H9 (cell line): ENCODE data around the gene EHF. TPM values are rescaled to one million over a fixed set of nuclear protein-coding genes. Genes with fewer than 3 reads are reported as not detected.

Experiments used
- DNase-seq: peaks from one replicate; pipeline ENCODE4 v3.0.0-alpha.2; 2017
- H2AFZ ChIP-seq: one replicate; pipeline ENCODE4 v1.6.1; 2013; ENCODE audit warnings: mild to moderate bottlenecking, low read length, control low read depth, moderate library complexity
- H2AK5ac ChIP-seq: 2 replicates; pipeline ENCODE4 v1.6.1; 2013; ENCODE audit warnings: low read length, control low read depth, mixed read lengths; ENCODE audit not compliant: insufficient read length
- H2BK120ac ChIP-seq: one replicate; pipeline ENCODE4 v1.6.1; 2013; ENCODE audit warnings: low read depth, mild to moderate bottlenecking, low read length, control low read depth, inconsistent platforms; ENCODE audit not compliant: poor library complexity, severe bottlenecking
- H2BK12ac ChIP-seq: 2 replicates; pipeline ENCODE4 v1.6.1; 2013; ENCODE audit warnings: low read length, control low read depth, mixed read lengths, low read depth; ENCODE audit not compliant: insufficient read length
- H2BK15ac ChIP-seq: 2 replicates; pipeline ENCODE4 v1.6.1; 2013; ENCODE audit warnings: low read depth, low read length, control low read depth
- H2BK20ac ChIP-seq: one replicate; pipeline ENCODE4 v1.6.1; 2013; ENCODE audit warnings: low read depth, mild to moderate bottlenecking, low read length, control low read depth, inconsistent platforms; ENCODE audit not compliant: poor library complexity, severe bottlenecking
- H2BK5ac ChIP-seq: 2 replicates; pipeline ENCODE4 v1.6.1; 2013; ENCODE audit warnings: low read length, control low read depth, mixed read lengths; ENCODE audit not compliant: insufficient read length
- H3K14ac ChIP-seq: 2 replicates; pipeline ENCODE4 v1.6.1; 2013; ENCODE audit warnings: low read length, control low read depth; ENCODE audit not compliant: insufficient read depth
- H3K18ac ChIP-seq: 2 replicates; pipeline ENCODE4 v1.6.1; 2013; ENCODE audit warnings: low read depth, mild to moderate bottlenecking, mixed read lengths, low read length, control low read depth; ENCODE audit not compliant: insufficient read length
- H3K23ac ChIP-seq: 2 replicates; pipeline ENCODE4 v1.6.1; 2013; ENCODE audit warnings: low read length, control low read depth, mixed read lengths, low read depth; ENCODE audit not compliant: insufficient read length
- H3K23me2 ChIP-seq: 2 replicates; pipeline ENCODE4 v1.6.1; 2013; ENCODE audit warnings: low read depth, mild to moderate bottlenecking, mixed read lengths, low read length, control low read depth; ENCODE audit not compliant: insufficient read length, poor library complexity, severe bottlenecking
- H3K27ac ChIP-seq: 2 replicates; pipeline ENCODE4 v1.5.1; 2013; ENCODE audit warnings: low read length, control low read depth, mixed read lengths, low read depth; ENCODE audit not compliant: insufficient read length
- H3K27me3 ChIP-seq: 2 replicates; pipeline ENCODE4 v1.6.1; 2013; ENCODE audit warnings: low read length, control low read depth, inconsistent platforms; ENCODE audit not compliant: insufficient read depth
- H3K4ac ChIP-seq: 2 replicates; pipeline ENCODE4 v1.6.1; 2013; ENCODE audit warnings: low read depth, mild to moderate bottlenecking, control low read depth, inconsistent platforms, low read length, moderate library complexity
- H3K4me1 ChIP-seq: 2 replicates; pipeline ENCODE4 v1.6.1; 2013; ENCODE audit warnings: low read length, control low read depth, inconsistent platforms; ENCODE audit not compliant: insufficient read depth
- H3K4me2 ChIP-seq: 2 replicates; pipeline ENCODE4 v1.6.1; 2013; ENCODE audit warnings: low read length, control low read depth, mixed read lengths; ENCODE audit not compliant: insufficient read length, insufficient read depth
- H3K56ac ChIP-seq: 2 replicates; pipeline ENCODE4 v1.6.1; 2013; ENCODE audit warnings: low read depth, mild to moderate bottlenecking, mixed read lengths, low read length, control low read depth; ENCODE audit not compliant: insufficient read length
- H3K79me1 ChIP-seq: 2 replicates; pipeline ENCODE4 v1.6.1; 2013; ENCODE audit warnings: low read depth, mild to moderate bottlenecking, moderate library complexity, low read length, control low read depth, inconsistent platforms; ENCODE audit not compliant: insufficient read depth, poor library complexity, severe bottlenecking
- H3K79me2 ChIP-seq: 2 replicates; pipeline ENCODE4 v1.6.1; 2013; ENCODE audit warnings: low read length, control low read depth, inconsistent platforms; ENCODE audit not compliant: insufficient read depth
- H3K9ac ChIP-seq: 2 replicates; pipeline ENCODE4 v1.6.1; 2013; ENCODE audit warnings: low read length, control low read depth, mixed read lengths; ENCODE audit not compliant: insufficient read length; ENCODE audit errors: extremely low read depth
- H3K9me3 ChIP-seq: one replicate; pipeline ENCODE4 v1.6.1; 2013; ENCODE audit warnings: low read depth, low read length, inconsistent platforms; ENCODE audit not compliant: control insufficient read depth
- H3T11ph ChIP-seq: one replicate; pipeline ENCODE4 v1.6.1; 2013; ENCODE audit warnings: mild to moderate bottlenecking, low read length, control low read depth, inconsistent platforms
- H4K20me1 ChIP-seq: one replicate; pipeline ENCODE4 v1.6.1; 2013; ENCODE audit not compliant: control insufficient read depth, insufficient read length, insufficient read depth
- H4K5ac ChIP-seq: 2 replicates; pipeline ENCODE4 v1.6.1; 2013; ENCODE audit warnings: low read depth, mild to moderate bottlenecking, mixed read lengths, low read length, control low read depth; ENCODE audit not compliant: insufficient read length
- H4K8ac ChIP-seq: replicated peaks from 2 replicates; pipeline ENCODE4 v1.6.1; 2013; ENCODE audit warnings: low read length, control low read depth, mixed read lengths, low read depth; ENCODE audit not compliant: insufficient read length
- H4K91ac ChIP-seq: 2 replicates; pipeline ENCODE4 v1.6.1; 2013; ENCODE audit warnings: low read depth, mild to moderate bottlenecking, moderate library complexity, mixed read lengths, low read length, control low read depth; ENCODE audit not compliant: insufficient read length
- H3K27ac Mint-ChIP-seq, 3 experiments: 2 replicates in 2 of 3; 3 replicates in 1 of 3; pipeline ENCODE4 v1.8.0; 2020 to 2021; ENCODE audit warnings: mixed read lengths in 3 of 3, mild to moderate bottlenecking in 1 of 3, moderate library complexity in 1 of 3
- H3K27me3 Mint-ChIP-seq: 2 replicates; pipeline ENCODE4 v1.8.0; 2021; ENCODE audit warnings: low read depth, mild to moderate bottlenecking, moderate library complexity, mixed read lengths
- H3K36me3 Mint-ChIP-seq, 3 experiments: 2 replicates in 2 of 3; 3 replicates in 1 of 3; pipeline ENCODE4 v1.8.0; 2020 to 2021; ENCODE audit warnings: low read depth in 3 of 3, mixed read lengths in 3 of 3; ENCODE audit not compliant: insufficient read depth in 1 of 3
- H3K4me1 Mint-ChIP-seq, 2 experiments: 2 replicates each; pipeline ENCODE4 v1.8.0; 2020; ENCODE audit warnings: mixed read lengths in 2 of 2
- H3K4me3 Mint-ChIP-seq, 2 experiments: 2 replicates in 1 of 2; 3 replicates in 1 of 2; pipeline ENCODE4 v1.8.0; 2020 to 2021; ENCODE audit warnings: mild to moderate bottlenecking in 2 of 2, mixed read lengths in 2 of 2, moderate library complexity in 1 of 2
- H3K9me3 Mint-ChIP-seq, 2 experiments: 2 replicates in 1 of 2; 3 replicates in 1 of 2; pipeline ENCODE4 v1.8.0; 2020; ENCODE audit warnings: mild to moderate bottlenecking in 2 of 2, mixed read lengths in 2 of 2, moderate library complexity in 1 of 2
- WGBS: extraction: QIAGEN DNeasy Blood & Tissue Kit; methylation state at CpG from one replicate; pipeline ENCODE4 v1.1.7; 2013; ENCODE audit warnings: missing lambda C conversion rate, low lambda C conversion rate, mixed read lengths; ENCODE audit not compliant: insufficient read length; ENCODE audit errors: extremely low coverage; 5-methylcytosine and 5-hydroxymethylcytosine counted together
- total RNA-seq: library from RNA; stranded (reverse); gene quantifications from 2 replicates; pipeline ENCODE4 v1.2.1, GENCODE V29; 2021
- TF ChIP-seq, protein P1 (sequence below): fragments of 200-600 bp; sonication (generic); conservative IDR thresholded peaks from 3 replicates; pipeline ENCODE4 v1.8.0; 2021; ENCODE audit warnings: antibody characterized with exemption, mild to moderate bottlenecking

Gene EHF
- total RNA-seq, 1 experiment from 2014 or later: not detected

DNA sequence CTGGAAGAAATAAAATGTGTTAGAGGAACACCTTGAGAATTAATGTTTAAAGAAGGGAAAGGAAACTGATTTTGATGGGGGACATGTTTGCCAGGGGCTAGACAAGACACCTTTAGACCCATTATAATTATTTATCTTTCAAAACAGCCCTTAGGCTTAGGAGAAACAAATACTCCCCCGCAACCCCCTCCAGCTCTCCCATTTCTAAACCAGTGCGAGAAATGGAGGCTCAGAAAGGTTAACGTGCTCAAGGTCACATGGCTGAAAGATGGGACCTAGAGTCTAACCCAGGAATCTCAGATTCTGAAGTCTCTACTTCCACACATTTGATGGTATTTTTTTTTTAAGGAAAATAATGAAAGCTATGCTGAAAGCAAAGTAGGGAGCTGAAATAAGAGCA lies 18.0 kb downstream of the EHF start:
- Histone ChIP-seq H4K91ac (no peak overlapping the region), H2BK120ac (no peak overlapping the region), H3K23ac (no peak overlapping the region), H2BK5ac (no peak overlapping the region), H3T11ph (no peak overlapping the region), H3K23me2 (no peaks in the 10 kb centered on the region), H3K79me2 (no peaks in the 10 kb centered on the region), H4K20me1 (no peaks in the 10 kb centered on the region), H2AK5ac (no peak overlapping the region), H3K27me3 (no peaks in the 10 kb centered on the region), H3K79me1 (no peaks in the 10 kb centered on the region), H3K27ac (no peak overlapping the region), H2BK20ac (no peak overlapping the region), H3K14ac (no peak overlapping the region), H3K56ac (no peak overlapping the region), H4K5ac (no peak overlapping the region), H4K8ac (no peak overlapping the region), H3K9me3 (no peaks in the 10 kb centered on the region), H3K9ac (no peak overlapping the region), H3K4ac (no peak overlapping the region), H3K18ac (no peak overlapping the region), H3K4me2 (no peak overlapping the region), H2AFZ (no peak overlapping the region), H2BK15ac (no peak overlapping the region), H2BK12ac (no peak overlapping the region), H3K4me1 (no peaks in the 10 kb centered on the region)
- H3K27me3 Mint-ChIP-seq: no peaks in the 10 kb centered on the region; the same call in 1 of the 2 replicates
- H3K4me1 Mint-ChIP-seq: peaks cover 14 to 17% of the 10 kb centered on the region in 2 experiments
- H3K9me3 Mint-ChIP-seq: no peaks in the 10 kb centered on the region
- no CpG with 5 or more reads among the region's 3 CpGs for WGBS
- H3K27ac Mint-ChIP-seq: no peak overlapping the region
- DNase-seq: no peak
- TF ChIP-seq, protein P1, sequence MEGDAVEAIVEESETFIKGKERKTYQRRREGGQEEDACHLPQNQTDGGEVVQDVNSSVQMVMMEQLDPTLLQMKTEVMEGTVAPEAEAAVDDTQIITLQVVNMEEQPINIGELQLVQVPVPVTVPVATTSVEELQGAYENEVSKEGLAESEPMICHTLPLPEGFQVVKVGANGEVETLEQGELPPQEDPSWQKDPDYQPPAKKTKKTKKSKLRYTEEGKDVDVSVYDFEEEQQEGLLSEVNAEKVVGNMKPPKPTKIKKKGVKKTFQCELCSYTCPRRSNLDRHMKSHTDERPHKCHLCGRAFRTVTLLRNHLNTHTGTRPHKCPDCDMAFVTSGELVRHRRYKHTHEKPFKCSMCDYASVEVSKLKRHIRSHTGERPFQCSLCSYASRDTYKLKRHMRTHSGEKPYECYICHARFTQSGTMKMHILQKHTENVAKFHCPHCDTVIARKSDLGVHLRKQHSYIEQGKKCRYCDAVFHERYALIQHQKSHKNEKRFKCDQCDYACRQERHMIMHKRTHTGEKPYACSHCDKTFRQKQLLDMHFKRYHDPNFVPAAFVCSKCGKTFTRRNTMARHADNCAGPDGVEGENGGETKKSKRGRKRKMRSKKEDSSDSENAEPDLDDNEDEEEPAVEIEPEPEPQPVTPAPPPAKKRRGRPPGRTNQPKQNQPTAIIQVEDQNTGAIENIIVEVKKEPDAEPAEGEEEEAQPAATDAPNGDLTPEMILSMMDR: no peak
- no peaks in the 10 kb centered on the region for H3K36me3 Mint-ChIP-seq
- no peak overlapping the region for H3K4me3 Mint-ChIP-seq
